ENCODE data around the gene RHBDL1.
A peak's percentile ranks its signal among the peaks of the same experiment; 100 is the strongest.

The RHBDL1 gene

GRCh38 chr16:720990-721764 lies 45.7 kb downstream of the RHBDL1 start, which contains the start of gene ANTKMT:
TSS of gene ANTKMT (plus strand) at chr16:721146. CDS start at chr16:721275, 129 bp downstream.
- peak; percentile 54 for DNase-seq (ENCODE audit: low read depth)

GRCh38 chr16:721765-722540 lies 46.5 kb downstream of the RHBDL1 start:
- no peak for DNase-seq (ENCODE audit: low read depth)

GRCh38 chr16:722835-723633 lies 47.6 kb downstream of the RHBDL1 start:
- DNase-seq (ENCODE audit: low read depth), result no peak

- DNase-seq (ENCODE audit: low read depth), result no peak
These were observed 48.2 kb downstream of the RHBDL1 start for GRCh38 chr16:723695-724094.

GRCh38 chr16:724188-725040 lies 48.9 kb downstream of the RHBDL1 start:
- DNase-seq (ENCODE audit: low read depth), result no peak

GRCh38 chr16:725041-725376 lies 49.5 kb downstream of the RHBDL1 start:
- DNase-seq (ENCODE audit: low read depth), result no peak

- no peak for DNase-seq (ENCODE audit: low read depth)
These were observed 50.2 kb downstream of the RHBDL1 start for GRCh38 chr16:725463-726187.

- no peak for DNase-seq (ENCODE audit: low read depth)
These were observed 50.6 kb downstream of the RHBDL1 start for GRCh38 chr16:726188-726437.

GRCh38 chr16:726438-727290 lies 51.2 kb downstream of the RHBDL1 start, which contains the start of the genes CCDC78 and HAGHL:
TSS of gene CCDC78 (minus strand) at chr16:726443. CDS start at chr16:726367, 76 bp downstream.
TSS of gene HAGHL (plus strand) at chr16:727106. CDS start at chr16:727510, 404 bp downstream.
- DNase-seq (ENCODE audit: low read depth), result no peak

GRCh38 chr16:727291-727977 lies 52.0 kb downstream of the RHBDL1 start:
- no peak for DNase-seq (ENCODE audit: low read depth)

Measured in HS-27A (cell line).